Measurements from ENCODE around the gene AGBL1.

The AGBL1 gene

DNA sequence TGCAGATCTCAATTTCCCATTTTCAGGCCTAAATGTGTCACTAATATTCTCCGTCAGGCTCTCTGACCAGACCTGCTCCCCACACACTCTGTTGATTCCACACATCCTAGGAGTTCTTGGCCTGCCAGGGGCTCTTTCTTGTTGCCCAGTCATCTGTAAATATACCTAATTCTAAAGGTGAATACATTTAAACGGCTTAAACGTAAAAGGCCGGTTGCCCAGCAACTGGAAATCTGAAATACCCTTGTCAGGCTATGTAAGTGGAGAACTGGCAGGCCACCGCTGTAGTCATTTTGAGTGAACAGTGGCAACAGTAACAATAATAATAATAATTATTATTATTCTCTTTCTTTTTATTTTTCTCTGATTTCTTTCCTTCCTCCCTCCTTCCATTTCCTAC is 302.7 kb downstream of the AGBL1 start:
- no peaks in the 10 kb centered on the region for H3K36me3 ChIP-seq (ENCODE audit: low read length)
- H3K79me2 ChIP-seq (ENCODE audit: insufficient read depth, low read length) = no peaks in the 10 kb centered on the region
- H3K4me2 ChIP-seq (ENCODE audit: low read depth, low read length, poor library complexity, severe bottlenecking) = no peak overlapping the region
- H4K20me1 ChIP-seq (ENCODE audit: low read depth, low read length) = no peaks in the 10 kb centered on the region
- no peaks in the 10 kb centered on the region for H3K9me3 ChIP-seq (ENCODE audit: insufficient read depth, low read length)
- no peak overlapping the region for H2AFZ ChIP-seq (ENCODE audit: low read depth, low read length, severe bottlenecking)
- no peak overlapping the region for H3K27ac ChIP-seq (ENCODE audit: low read depth, low read length)
- no peak overlapping the region for H3K9ac ChIP-seq (ENCODE audit: low read length)
- no peak for TF ChIP-seq EZH2phosphoT487 (conservative IDR thresholded peaks at IDR 0.05; ENCODE audit: low read length)
- TF ChIP-seq, protein P1, sequence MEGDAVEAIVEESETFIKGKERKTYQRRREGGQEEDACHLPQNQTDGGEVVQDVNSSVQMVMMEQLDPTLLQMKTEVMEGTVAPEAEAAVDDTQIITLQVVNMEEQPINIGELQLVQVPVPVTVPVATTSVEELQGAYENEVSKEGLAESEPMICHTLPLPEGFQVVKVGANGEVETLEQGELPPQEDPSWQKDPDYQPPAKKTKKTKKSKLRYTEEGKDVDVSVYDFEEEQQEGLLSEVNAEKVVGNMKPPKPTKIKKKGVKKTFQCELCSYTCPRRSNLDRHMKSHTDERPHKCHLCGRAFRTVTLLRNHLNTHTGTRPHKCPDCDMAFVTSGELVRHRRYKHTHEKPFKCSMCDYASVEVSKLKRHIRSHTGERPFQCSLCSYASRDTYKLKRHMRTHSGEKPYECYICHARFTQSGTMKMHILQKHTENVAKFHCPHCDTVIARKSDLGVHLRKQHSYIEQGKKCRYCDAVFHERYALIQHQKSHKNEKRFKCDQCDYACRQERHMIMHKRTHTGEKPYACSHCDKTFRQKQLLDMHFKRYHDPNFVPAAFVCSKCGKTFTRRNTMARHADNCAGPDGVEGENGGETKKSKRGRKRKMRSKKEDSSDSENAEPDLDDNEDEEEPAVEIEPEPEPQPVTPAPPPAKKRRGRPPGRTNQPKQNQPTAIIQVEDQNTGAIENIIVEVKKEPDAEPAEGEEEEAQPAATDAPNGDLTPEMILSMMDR (IDR thresholded peaks at IDR 0.05; ENCODE audit: insufficient read depth, low read length, poor library complexity, severe bottlenecking) = no peak
- H3K4me3 ChIP-seq (ENCODE audit: insufficient read depth, low read length, poor library complexity, severe bottlenecking) = no peak overlapping the region
- no peaks in the 10 kb centered on the region for H3K9me2 ChIP-seq (replicated peaks; ENCODE audit: insufficient read depth, low read length)
- no peaks in the 10 kb centered on the region for H3K27me3 ChIP-seq (ENCODE audit: low read length)
- H3F3A ChIP-seq (ENCODE audit: insufficient read depth) = no peaks in the 10 kb centered on the region

DNA sequence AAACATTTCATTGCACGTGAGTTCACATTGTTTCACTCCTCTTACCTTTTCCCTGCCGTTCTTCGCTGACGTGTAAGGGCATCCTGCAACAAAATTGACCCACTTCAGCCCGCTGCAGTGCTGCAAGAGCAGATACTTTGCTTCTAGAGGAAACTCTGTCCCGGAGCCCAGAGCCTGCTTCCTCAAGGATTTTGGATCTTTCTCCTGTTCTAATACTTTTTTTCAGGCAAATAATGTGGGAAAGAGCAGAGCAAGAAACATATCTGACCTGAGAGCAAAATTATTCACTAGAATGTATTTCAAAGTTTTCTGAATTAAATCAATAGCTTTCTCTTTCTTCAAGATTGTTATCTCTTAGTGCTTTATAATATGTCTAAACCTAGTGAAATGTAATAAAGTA is 303.9 kb downstream of the AGBL1 start:
- Histone ChIP-seq H4K20me1 (ENCODE audit: low read depth, low read length) (no peaks in the 10 kb centered on the region), H3F3A (ENCODE audit: insufficient read depth) (no peaks in the 10 kb centered on the region), H3K9me3 (ENCODE audit: insufficient read depth, low read length) (no peaks in the 10 kb centered on the region), H3K9me2 (replicated peaks; ENCODE audit: insufficient read depth, low read length) (no peaks in the 10 kb centered on the region), H3K79me2 (ENCODE audit: insufficient read depth, low read length) (no peaks in the 10 kb centered on the region), H2AFZ (ENCODE audit: low read depth, low read length, severe bottlenecking) (no peak overlapping the region), H3K4me2 (ENCODE audit: low read depth, low read length, poor library complexity, severe bottlenecking) (no peak overlapping the region), H3K27ac (ENCODE audit: low read depth, low read length) (no peak overlapping the region), H3K36me3 (ENCODE audit: low read length) (no peaks in the 10 kb centered on the region), H3K4me3 (ENCODE audit: insufficient read depth, low read length, poor library complexity, severe bottlenecking) (no peak overlapping the region), H3K27me3 (ENCODE audit: low read length) (no peaks in the 10 kb centered on the region), H3K9ac (ENCODE audit: low read length) (no peak overlapping the region)
- TF ChIP-seq, protein P1 (IDR thresholded peaks at IDR 0.05; ENCODE audit: insufficient read depth, low read length, poor library complexity, severe bottlenecking) = no peak
- TF ChIP-seq EZH2phosphoT487 (conservative IDR thresholded peaks at IDR 0.05; ENCODE audit: low read length) = no peak

DNA sequence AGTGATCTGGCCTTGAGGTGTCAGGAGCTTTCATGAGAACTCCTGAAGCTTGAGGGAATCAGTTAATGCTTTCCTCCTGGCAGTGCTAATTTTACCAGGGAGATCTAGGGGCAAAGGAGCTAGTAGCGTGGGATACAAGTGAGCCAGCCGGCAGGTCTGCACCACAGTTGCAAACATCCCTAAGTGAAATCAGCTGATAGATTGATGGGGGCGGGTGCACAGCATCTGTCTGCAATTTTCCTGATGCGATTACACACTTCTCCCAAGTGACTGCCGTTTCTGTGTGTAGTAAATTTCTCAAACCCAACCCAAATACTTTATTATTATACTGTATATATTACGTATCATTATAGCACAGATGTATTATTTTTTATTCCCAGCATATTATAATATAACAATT is 304.5 kb downstream of the AGBL1 start:
- no peaks in the 10 kb centered on the region for H3K27me3 ChIP-seq (ENCODE audit: low read length)
- no peak overlapping the region for H2AFZ ChIP-seq (ENCODE audit: low read depth, low read length, severe bottlenecking)
- H3K4me3 ChIP-seq (ENCODE audit: insufficient read depth, low read length, poor library complexity, severe bottlenecking) = no peak overlapping the region
- H3K27ac ChIP-seq (ENCODE audit: low read depth, low read length) = no peak overlapping the region
- TF ChIP-seq, protein P1 (IDR thresholded peaks at IDR 0.05; ENCODE audit: insufficient read depth, low read length, poor library complexity, severe bottlenecking) = no peak
- no peak for TF ChIP-seq EZH2phosphoT487 (conservative IDR thresholded peaks at IDR 0.05; ENCODE audit: low read length)
- no peaks in the 10 kb centered on the region for H3K9me2 ChIP-seq (replicated peaks; ENCODE audit: insufficient read depth, low read length)
- H3K79me2 ChIP-seq (ENCODE audit: insufficient read depth, low read length) = no peaks in the 10 kb centered on the region
- H4K20me1 ChIP-seq (ENCODE audit: low read depth, low read length) = no peaks in the 10 kb centered on the region
- H3K36me3 ChIP-seq (ENCODE audit: low read length) = no peaks in the 10 kb centered on the region
- H3F3A ChIP-seq (ENCODE audit: insufficient read depth) = no peaks in the 10 kb centered on the region
- no peak overlapping the region for H3K4me2 ChIP-seq (ENCODE audit: low read depth, low read length, poor library complexity, severe bottlenecking)
- H3K9me3 ChIP-seq (ENCODE audit: insufficient read depth, low read length) = no peaks in the 10 kb centered on the region
- H3K9ac ChIP-seq (ENCODE audit: low read length) = no peak overlapping the region

Measured in SU-DHL-6 (cell line).